AG04450 (cell line): ENCODE data around the gene CLEC14A. TPM values are rescaled to one million over a fixed set of nuclear protein-coding genes. Genes with fewer than 3 reads are reported as not detected.

ENCODE experiments used
- CTCF ChIA-PET: fragments of 300-600, 350-600 bp; formaldehyde crosslinking; extraction: SDS; loops from one replicate; lab custom pipeline; 2022; ENCODE audit warnings: antibody characterized with exemption, inconsistent platforms; lab: Charles Lee
- POLR2A ChIA-PET: fragments of 350-600 bp; formaldehyde crosslinking; extraction: SDS; loops from one replicate; lab custom pipeline; 2021; ENCODE audit warnings: antibody characterized with exemption, inconsistent platforms; lab: Yijun Ruan, JAX
- DNase-seq: peaks from one replicate; pipeline ENCODE4 v3.0.0-alpha.2; 2011; ENCODE audit warnings: low read depth, low spot score
- H3K27ac ChIP-seq: one replicate; pipeline ENCODE4 v1.5.1; 2012; ENCODE audit warnings: low read depth, low read length, control low read depth
- H3K27me3 ChIP-seq: one replicate; pipeline ENCODE4 v1.6.0; 2012; ENCODE audit warnings: low read length; ENCODE audit not compliant: control insufficient read depth, insufficient read depth
- H3K4me3 ChIP-seq: 2 replicates; pipeline ENCODE4 v1.5.1; 2011; ENCODE audit warnings: mild to moderate bottlenecking, low read depth, low read length, control low read depth
- H3K9me3 ChIP-seq: 2 replicates; pipeline ENCODE4 v1.5.1; 2012; ENCODE audit warnings: low read length; ENCODE audit not compliant: control insufficient read depth, insufficient read depth
- CTCF ChIP-seq: IDR thresholded peaks from 2 replicates; pipeline ENCODE4 v1.5.1; 2011; ENCODE audit warnings: low read depth, low read length, control low read depth, inconsistent platforms
- polyA plus RNA-seq: library from polyadenylated mRNA; depleted of rRNA; stranded (reverse); fragments of >200 nt; gene quantifications from 2 replicates; pipeline ENCODE4 v1.2.3, GENCODE V29; 2011

The CLEC14A gene
- polyA plus RNA-seq, 1 experiment, result 0.25 TPM

GRCh38 chr14:38257507-38257906, 1.6 kb upstream of the CLEC14A start:
- Histone ChIP-seq H3K27ac (no peak overlapping the region), H3K4me3 (no peak overlapping the region), H3K27me3 (peaks cover 4% of the 10 kb centered on the region), H3K9me3 (peaks cover 13% of the 10 kb centered on the region; the same call in 1 of the 2 replicates)
- TF ChIP-seq CTCF, result no peak
- POLR2A ChIA-PET, result no interaction called here
- DNase-seq, result no peak
- CTCF ChIA-PET, result interaction anchor here (1.7 kb wide), 1 partner anchor 59 kb away, joined by 5 read pairs; no protein-coding TSS in a partner anchor

- Histone ChIP-seq H3K9me3 (peaks cover 13% of the 10 kb centered on the region; the same call in 1 of the 2 replicates), H3K27me3 (peaks cover 4% of the 10 kb centered on the region), H3K4me3 (no peak overlapping the region), H3K27ac (no peak overlapping the region)
- CTCF ChIA-PET, result interaction anchor here (1.7 kb wide), 1 partner anchor 58 kb away, joined by 5 read pairs; no protein-coding TSS in a partner anchor
- POLR2A ChIA-PET, result interaction anchor here (0.6 kb wide), 1 partner anchor 18 kb away, joined by 7 read pairs; no protein-coding TSS in a partner anchor
- 0 out of 2 replicates have a peak, but pooled peaks have one; percentile 2 for TF ChIP-seq CTCF
- DNase-seq, result no peak
These were observed 594 bp upstream of the CLEC14A start for GRCh38 chr14:38256533-38256840.

- H3K27me3 ChIP-seq, result peaks cover 4% of the 10 kb centered on the region
- CTCF ChIA-PET, result no interaction called here
- peak overlapping the region; percentile 39 for H3K4me3 ChIP-seq
- peaks cover 13% of the 10 kb centered on the region; the same call in 1 of the 2 replicates for H3K9me3 ChIP-seq
- POLR2A ChIA-PET, result interaction anchor here (0.6 kb wide), 1 partner anchor 749 kb away, joined by 3 read pairs; no protein-coding TSS in a partner anchor
- no peak for DNase-seq
- H3K27ac ChIP-seq, result no peak overlapping the region
- no peak for TF ChIP-seq CTCF
These were observed 553 bp downstream of the CLEC14A start for GRCh38 chr14:38255408-38255672.

GRCh38 chr14:38254571-38255407, 1.1 kb downstream of the CLEC14A start:
- ChIA-PET POLR2A (interaction anchor here (0.6 kb wide), 1 partner anchor 750 kb away, joined by 3 read pairs; no protein-coding TSS in a partner anchor), CTCF (interaction anchor here (0.5 kb wide), 1 partner anchor 176 kb away, joined by 5 read pairs; no protein-coding TSS in a partner anchor)
- peaks cover 4% of the 10 kb centered on the region for H3K27me3 ChIP-seq
- peak overlapping the region; percentile 39; the same call in 1 of the 2 replicates for H3K4me3 ChIP-seq
- peaks cover 13% of the 10 kb centered on the region; the same call in 1 of the 2 replicates for H3K9me3 ChIP-seq
- TF ChIP-seq CTCF, result no peak
- no peak for DNase-seq
- no peak overlapping the region for H3K27ac ChIP-seq

- ChIA-PET POLR2A (no interaction called here), CTCF (interaction anchor here (1.1 kb wide), 1 partner anchor 45 kb away, joined by 3 read pairs; the partner anchor contains the start of gene SSTR1)
- H3K4me3 ChIP-seq, result no peak overlapping the region
- no peak for DNase-seq
- no peak overlapping the region for H3K27ac ChIP-seq
- H3K27me3 ChIP-seq, result peaks cover 4% of the 10 kb centered on the region
- no peak for TF ChIP-seq CTCF
- H3K9me3 ChIP-seq, result peaks cover 13% of the 10 kb centered on the region; the same call in 1 of the 2 replicates
These were observed 2.2 kb downstream of the CLEC14A start for GRCh38 chr14:38253676-38254075.
